GM15510 (cell line): ENCODE data around the gene CLDN5.

Experiments
- POLR2A ChIP-seq: IDR thresholded peaks from 3 replicates; pipeline ENCODE4 v1.6.1; 2011; ENCODE audit warnings: borderline replicate concordance; ENCODE audit not compliant: insufficient read length; ENCODE audit errors: extremely low read depth

The CLDN5 gene

DNA sequence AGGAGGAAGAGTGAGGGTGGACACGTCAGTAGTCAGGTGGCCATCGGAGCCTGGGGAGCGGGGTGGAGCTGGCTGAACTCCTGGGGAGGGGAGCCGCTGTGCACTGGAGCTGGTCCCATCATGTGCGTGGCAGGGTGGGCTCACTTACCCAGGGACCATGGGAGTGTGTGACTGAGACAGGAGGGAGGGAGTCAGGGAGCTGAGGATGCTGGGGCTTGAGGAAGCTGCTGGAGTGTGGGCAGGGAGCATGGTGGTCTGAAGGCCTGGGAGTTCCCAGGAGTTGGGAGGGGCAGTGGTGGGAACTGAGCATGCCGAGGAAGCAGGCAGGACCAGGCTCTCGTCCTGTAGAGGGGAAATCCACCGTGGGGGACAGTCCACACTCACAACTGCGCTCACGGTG, 18.0 kb downstream of the CLDN5 start:
- TF ChIP-seq POLR2A = no peak

GRCh38 chr22:19505735-19506126, 18.5 kb downstream of the CLDN5 start:
- no peak for TF ChIP-seq POLR2A

GRCh38 chr22:19504900-19505734, 19.1 kb downstream of the CLDN5 start:
- no peak for TF ChIP-seq POLR2A

DNA sequence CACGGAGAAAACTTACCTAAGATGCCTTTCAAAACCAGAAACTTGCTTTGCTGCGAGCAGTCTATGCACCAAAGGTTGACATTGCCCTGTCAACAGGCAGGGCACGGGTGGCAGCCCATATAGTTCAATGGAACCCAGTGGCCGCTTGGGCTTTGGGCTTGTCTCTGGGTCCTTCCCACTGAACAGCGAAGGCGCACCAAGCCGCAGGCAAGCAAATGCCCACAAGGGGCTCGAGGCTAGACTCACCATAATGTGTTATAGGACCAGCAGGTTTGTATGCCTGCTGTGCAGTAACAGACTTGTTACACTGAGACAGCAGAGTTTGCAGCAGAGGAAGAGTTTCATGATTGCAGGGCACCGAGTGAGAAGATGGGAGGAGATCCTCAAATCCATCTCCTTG, 20.3 kb downstream of the CLDN5 start:
- no peak for TF ChIP-seq POLR2A

DNA sequence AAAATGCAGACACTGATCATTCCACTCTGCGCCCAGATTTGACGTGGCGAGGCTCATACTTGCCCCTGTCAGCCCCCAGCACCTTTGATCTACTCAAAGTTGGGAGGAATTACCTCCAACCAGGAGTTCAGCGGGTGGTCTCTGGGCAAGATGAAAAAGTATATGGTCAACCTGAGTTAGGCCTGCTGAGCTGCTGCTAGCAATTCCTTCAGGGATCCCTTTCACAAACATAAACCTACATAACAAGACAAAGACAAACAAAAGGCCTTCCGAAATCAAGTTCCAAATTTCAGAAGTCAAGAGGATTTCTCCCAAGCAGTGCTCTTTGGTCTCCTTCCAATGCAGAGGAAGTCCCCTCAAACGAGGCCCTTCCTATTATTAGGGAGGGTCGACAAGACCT, 20.8 kb downstream of the CLDN5 start:
- no peak for TF ChIP-seq POLR2A

- TF ChIP-seq POLR2A = no peak
These were observed 22.2 kb downstream of the CLDN5 start for GRCh38 chr22:19501897-19502447.

- TF ChIP-seq POLR2A = no peak
These were observed 24.3 kb downstream of the CLDN5 start for GRCh38 chr22:19499880-19500242.

DNA sequence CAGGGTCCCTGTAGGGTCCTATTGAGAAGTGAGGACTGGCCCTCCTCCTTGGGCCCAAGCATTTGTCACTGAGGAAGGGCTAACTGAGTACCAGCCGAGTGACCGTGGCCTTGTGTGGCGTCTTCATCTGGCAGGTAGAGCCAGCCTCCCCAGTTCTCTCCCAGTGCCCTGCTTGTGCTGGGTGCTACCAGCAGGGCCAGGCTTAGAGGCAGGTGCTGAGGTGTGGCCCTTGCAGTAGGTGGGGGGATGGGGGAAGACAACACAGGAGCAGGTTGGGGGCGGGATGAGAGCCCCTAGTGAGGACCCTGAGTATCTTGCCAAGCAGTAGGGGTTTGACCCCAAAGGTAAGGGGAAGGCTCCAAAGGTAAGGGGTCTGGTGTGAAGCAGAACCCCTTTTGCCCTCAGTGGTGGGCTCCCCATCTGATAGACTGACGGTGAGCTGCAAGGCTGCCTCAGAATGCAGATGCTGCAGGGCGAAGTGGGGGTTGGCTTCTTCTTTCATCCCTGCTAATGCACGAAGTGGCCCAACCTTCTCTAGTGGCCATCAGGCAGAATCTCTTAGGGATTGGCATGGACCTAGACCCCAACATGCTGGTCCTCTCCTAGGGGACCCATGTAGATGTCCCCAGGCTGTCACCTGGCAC, 24.9 kb downstream of the CLDN5 start:
- no peak for TF ChIP-seq POLR2A

DNA sequence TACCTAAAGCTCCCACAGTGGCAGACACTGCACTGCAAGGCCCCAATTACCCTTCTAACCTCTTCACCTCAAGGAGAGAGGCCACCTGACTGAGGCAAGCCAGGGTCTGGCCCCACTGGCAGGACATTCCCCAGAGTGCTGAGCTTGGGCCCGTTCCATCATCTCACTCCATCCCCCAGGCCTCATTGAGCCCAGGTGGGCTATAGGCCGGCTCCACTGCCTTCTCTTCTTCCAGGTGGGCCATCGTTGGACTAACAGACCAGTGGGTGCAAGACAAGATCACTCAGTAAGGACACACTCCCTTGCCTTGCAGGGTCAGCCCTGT, 25.4 kb downstream of the CLDN5 start:
- TF ChIP-seq POLR2A = no peak

DNA sequence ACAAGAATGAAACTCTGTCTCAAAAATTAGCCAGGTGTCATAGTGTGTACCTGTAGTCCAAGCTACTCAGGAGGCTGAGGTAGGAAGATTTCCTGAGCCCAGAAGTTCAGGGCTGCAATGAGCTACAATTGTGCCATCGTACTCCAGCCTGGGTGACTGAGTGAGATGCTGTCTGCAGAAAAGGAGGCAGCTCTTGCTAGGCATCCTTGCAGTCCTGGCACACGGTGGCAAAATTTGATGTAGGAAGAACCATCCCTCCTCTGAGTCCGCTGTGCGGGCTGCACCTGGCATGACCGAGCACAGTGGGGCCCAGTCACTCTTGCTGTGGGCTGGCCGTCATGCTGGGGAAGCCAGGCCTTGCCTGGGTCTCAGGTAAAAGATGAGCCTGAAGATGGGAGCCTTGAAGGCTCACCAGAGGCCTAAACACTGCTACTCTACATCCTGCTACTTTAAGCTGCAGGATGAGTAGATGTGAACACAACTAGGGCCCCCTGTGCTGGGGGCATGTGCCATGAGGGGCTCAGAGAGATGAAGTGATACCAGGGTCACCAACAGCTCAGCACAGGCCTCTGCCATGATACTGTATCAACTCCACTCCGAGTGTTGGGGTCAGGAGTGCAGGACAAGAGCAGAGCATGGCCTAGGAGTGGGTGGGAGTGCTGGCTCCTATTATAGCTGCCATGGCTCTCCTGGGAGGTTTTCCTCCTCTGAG, 25.9 kb downstream of the CLDN5 start:
- TF ChIP-seq POLR2A = no peak

DNA sequence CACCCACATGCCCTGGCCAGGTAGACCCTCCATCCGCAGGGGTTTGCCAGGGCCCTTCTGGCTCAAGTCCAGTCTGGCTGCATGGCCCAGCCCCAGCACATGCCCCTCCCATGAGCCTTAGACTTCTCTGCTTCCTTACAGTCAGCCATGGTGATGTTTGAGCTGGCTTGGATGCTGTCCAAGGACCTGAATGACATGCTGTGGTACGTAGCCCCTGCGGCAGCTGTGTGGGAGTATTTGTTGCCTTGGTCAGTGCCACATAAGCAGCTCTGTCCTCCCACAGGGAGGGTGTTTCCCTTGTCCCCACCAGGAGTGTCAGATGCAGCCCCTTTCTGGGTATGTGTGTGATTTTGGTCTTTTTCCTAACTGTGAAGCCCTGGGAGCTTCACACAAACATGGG, 27.0 kb downstream of the CLDN5 start:
- no peak for TF ChIP-seq POLR2A

DNA sequence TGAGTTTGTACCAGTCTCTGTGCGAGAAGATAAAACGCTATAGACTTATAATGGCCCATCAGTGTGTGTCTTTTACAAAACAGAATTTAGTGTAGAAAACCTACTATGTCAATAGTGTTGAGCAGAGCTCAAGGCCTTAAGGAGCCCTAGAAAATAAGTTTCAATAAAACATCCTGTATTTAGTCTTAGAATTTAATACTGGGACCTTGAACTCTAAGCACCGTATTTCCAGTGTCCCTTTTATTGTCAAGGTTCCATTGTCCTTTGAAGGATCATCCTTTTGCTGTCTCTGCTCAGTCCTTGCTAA, 27.9 kb downstream of the CLDN5 start:
- TF ChIP-seq POLR2A = no peak

GRCh38 chr22:19495562-19496323, 28.5 kb downstream of the CLDN5 start:
- TF ChIP-seq POLR2A = no peak

GRCh38 chr22:19494676-19495173, 29.5 kb downstream of the CLDN5 start:
- no peak for TF ChIP-seq POLR2A
